Lower lobe of right lung (tissue), 2 donors: ENCODE measurements around the gene TMEM38B. TPM values are rescaled to one million over a fixed set of nuclear protein-coding genes. Genes with fewer than 3 reads are reported as not detected.

Experiments used
- ATAC-seq, 2 donors: fragments of 200-7000 bp; cut with Tn5 transposase; one replicate each; pipeline ENCODE4 v1.9.1; 2020 to 2022; ENCODE audit warnings: mild to moderate bottlenecking in 2 of 2, moderate library complexity in 2 of 2
- DNase-seq: peaks from one replicate; pipeline ENCODE4 v3.0.0-alpha.2; 2020
- H3K27ac ChIP-seq: fragments of 200-600 bp; one replicate; pipeline ENCODE4 v1.8.0; 2022
- H3K27me3 ChIP-seq: fragments of 200-600 bp; one replicate; pipeline ENCODE4 v1.8.0; 2022; ENCODE audit warnings: low read depth
- H3K36me3 ChIP-seq: fragments of 200-600 bp; one replicate; pipeline ENCODE4 v1.8.0; 2022; ENCODE audit warnings: mild to moderate bottlenecking
- H3K4me1 ChIP-seq: fragments of 200-600 bp; one replicate; pipeline ENCODE4 v1.8.0; 2022
- H3K4me3 ChIP-seq: fragments of 200-600 bp; one replicate; pipeline ENCODE4 v1.8.0; 2022; ENCODE audit warnings: mild to moderate bottlenecking
- H3K9me3 ChIP-seq: fragments of 200-600 bp; one replicate; pipeline ENCODE4 v1.8.0; 2022
- CTCF ChIP-seq: fragments of 200-600 bp; IDR thresholded peaks from one replicate; pipeline ENCODE4 v1.8.0; 2022; ENCODE audit warnings: antibody characterized with exemption, mild to moderate bottlenecking
- intact Hi-C: fragments of 100-400 bp; cut with DNase I; formaldehyde crosslinking; loops from one replicate; pipeline ENCODE4 v1.11.0; 2022
- long read RNA-seq: library from polyadenylated mRNA; unstranded; transcript quantifications from one replicate; pipeline ENCODE4 v2.0.0, GENCODE V29; 2021
- total RNA-seq: library from RNA; stranded (reverse); fragmentation: NEBNext Ultra II Directional; extraction: Animal tissue kit (Norgen Biotek cat#: 25700); gene quantifications from one replicate; pipeline ENCODE4 v1.2.1, GENCODE V29; 2021
- donor health status: DM: no; HTN: yes; CAD: no; lungs with severe emphysema.

Gene TMEM38B, protein sequence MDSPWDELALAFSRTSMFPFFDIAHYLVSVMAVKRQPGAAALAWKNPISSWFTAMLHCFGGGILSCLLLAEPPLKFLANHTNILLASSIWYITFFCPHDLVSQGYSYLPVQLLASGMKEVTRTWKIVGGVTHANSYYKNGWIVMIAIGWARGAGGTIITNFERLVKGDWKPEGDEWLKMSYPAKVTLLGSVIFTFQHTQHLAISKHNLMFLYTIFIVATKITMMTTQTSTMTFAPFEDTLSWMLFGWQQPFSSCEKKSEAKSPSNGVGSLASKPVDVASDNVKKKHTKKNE
- 10.9 TPM for total RNA-seq
- long read RNA-seq, transcript TMEM38B-202 (6 exons, 3,525 nt), result major isoform, 30 of 37 reads
- long read RNA-seq, partial matches to known transcripts, result 1 of 37 reads
- long read RNA-seq, other reads (novel, unspliced or antisense), result 6 of 37 reads

GRCh38 chr9:105694190-105694847 lies at the start of gene TMEM38B:
TMEM38B (plus strand) TSS chr9:105694541; CDS start chr9:105694661, 120 bp downstream.
- ATAC-seq, result peak; percentile 98 to 99
- peak within 1 kb of the TSS; percentile 88 for H3K4me3 ChIP-seq
- peak within 1 kb of the TSS; percentile 48 for H3K27ac ChIP-seq
- H3K9me3 ChIP-seq, result no peaks in the 10 kb centered on the region
- peaks cover 29% of the 10 kb centered on the region for H3K27me3 ChIP-seq
- DNase-seq, result peak; percentile 84
- H3K36me3 ChIP-seq, result no peaks in the 10 kb centered on the region
- peaks cover 18% of the 10 kb centered on the region for H3K4me1 ChIP-seq
- intact Hi-C loops, result no loop called here
- no peak for TF ChIP-seq CTCF

- no peaks in the 10 kb centered on the region for H3K4me1 ChIP-seq
- intact Hi-C loops, result no loop called here
- TF ChIP-seq CTCF, result no peak
- H3K27ac ChIP-seq, result no peak overlapping the region
- DNase-seq (no peak), ATAC-seq (no peak)
- no peak overlapping the region for H3K4me3 ChIP-seq
- H3K27me3 ChIP-seq, result no peaks in the 10 kb centered on the region
- H3K36me3 ChIP-seq, result no peaks in the 10 kb centered on the region
- H3K9me3 ChIP-seq, result peaks cover under 1% of the 10 kb centered on the region
Observed at GRCh38 chr9:105646879-105647594, 47.3 kb upstream of the TMEM38B start.

DNA sequence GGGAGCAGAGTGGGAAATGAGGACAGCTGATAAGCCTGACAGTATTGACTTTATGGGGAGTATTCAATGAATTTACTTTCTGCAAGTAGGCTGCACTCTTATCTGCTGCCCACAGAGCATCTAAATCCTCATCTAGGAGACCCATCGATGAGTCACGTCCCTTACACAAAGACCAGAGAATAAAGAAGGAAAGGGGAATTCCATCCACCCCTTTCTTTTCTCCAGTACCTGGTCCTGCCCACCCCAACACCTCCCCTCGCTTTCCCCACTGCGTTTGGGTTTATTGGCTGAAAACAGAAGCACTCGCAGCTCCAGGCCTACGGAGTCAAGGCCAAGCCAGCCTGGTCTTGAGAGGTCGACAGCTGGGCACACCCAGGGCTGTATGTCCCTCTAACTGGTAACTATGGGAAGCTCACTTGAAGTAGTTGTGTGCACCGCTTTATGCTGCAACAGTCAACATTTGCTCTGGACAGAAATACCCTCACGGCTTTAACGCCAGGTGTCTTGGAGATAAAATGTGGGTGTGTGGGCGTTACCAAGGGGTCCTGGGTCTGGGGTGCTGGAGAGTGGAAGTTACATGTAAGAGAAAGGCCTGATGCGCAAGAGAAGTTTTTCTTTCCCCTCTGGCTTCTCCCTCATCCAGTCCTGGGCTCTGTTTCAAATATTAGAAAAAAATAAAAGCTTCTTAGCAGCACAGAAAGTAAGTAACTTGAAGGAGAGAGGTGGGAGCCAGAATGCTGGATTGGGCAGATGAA lies 46.6 kb upstream of the TMEM38B start:
- no peaks in the 10 kb centered on the region for H3K36me3 ChIP-seq
- H3K27me3 ChIP-seq, result no peaks in the 10 kb centered on the region
- TF ChIP-seq CTCF, result no peak
- no peak overlapping the region for H3K27ac ChIP-seq
- DNase-seq (no peak), ATAC-seq (peak in 1 of 2 donors; percentile 16)
- H3K4me1 ChIP-seq, result no peaks in the 10 kb centered on the region
- intact Hi-C loops, result no loop called here
- H3K4me3 ChIP-seq, result no peak overlapping the region
- H3K9me3 ChIP-seq, result no peaks in the 10 kb centered on the region

- H3K4me3 ChIP-seq, result no peak overlapping the region
- no peak for TF ChIP-seq CTCF
- no peaks in the 10 kb centered on the region for H3K9me3 ChIP-seq
- no peak for DNase-seq
- no peaks in the 10 kb centered on the region for H3K36me3 ChIP-seq
- no peak overlapping the region for H3K27ac ChIP-seq
- H3K27me3 ChIP-seq, result peaks cover 9% of the 10 kb centered on the region
- H3K4me1 ChIP-seq, result peaks cover 10% of the 10 kb centered on the region
- intact Hi-C loops, result no loop called here
- ATAC-seq, result no peak
Observed at GRCh38 chr9:105651806-105652205, 42.5 kb upstream of the TMEM38B start.
